Urothelium cell line (cell line): ENCODE data around the gene PSD4.

ENCODE experiments used
- DNase-seq: peaks from one replicate; pipeline ENCODE4 v3.0.0; 2011; ENCODE audit warnings: low spot score, mixed read lengths
- FAIRE-seq: peaks from 2 replicates; lab custom pipeline; 2011; peaks lifted over from hg19 to GRCh38; lab: Jason Lieb, UNC

Gene PSD4

DNA sequence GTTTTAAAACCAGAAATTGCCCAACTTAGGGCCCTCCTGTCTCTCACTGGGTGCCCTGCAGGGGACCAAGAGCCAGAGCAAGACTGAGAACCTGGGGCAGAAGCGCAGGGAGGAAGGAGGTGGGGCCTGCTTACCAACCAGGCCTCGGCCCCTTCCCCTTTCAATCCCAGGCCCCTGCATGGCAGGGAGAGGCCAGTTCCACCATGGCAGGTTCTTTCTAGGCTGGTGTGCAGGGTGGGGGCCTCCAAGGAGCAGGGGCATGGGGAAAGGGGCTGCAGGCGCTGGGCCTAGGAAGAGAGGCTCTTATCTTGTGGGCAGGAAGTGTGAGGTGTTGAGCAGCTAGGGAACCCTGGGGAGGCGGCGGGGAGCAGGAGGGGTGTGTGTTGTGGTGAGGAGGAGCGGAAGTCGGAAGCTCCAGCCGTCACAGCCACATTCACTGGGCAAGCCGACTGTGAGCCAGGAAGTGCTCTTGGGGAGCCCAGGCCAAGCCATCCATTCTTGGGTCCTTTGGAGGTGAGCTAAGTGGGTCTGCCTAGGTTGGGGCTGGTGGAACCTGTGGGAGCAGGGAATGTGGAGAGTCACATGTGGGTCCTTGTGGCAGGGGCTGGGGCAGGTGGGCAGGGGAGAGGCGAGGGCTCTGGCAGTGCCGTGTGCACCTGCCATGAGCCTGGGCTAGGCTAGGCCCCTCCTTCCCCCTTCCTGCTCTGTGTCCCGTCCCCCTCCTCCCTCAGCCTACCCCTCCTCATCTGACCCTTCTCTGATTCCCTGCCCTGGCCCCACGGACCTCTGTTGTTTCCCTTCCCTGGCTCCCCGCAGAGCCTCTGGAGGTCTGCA is at the start of gene PSD4:
PSD4 (plus strand) TSS at position 430 of the 834 bp plus-strand sequence. CDS start 8,486 bp downstream, outside the sequence.
- DNase-seq (no peak), FAIRE-seq (no peak)

DNA sequence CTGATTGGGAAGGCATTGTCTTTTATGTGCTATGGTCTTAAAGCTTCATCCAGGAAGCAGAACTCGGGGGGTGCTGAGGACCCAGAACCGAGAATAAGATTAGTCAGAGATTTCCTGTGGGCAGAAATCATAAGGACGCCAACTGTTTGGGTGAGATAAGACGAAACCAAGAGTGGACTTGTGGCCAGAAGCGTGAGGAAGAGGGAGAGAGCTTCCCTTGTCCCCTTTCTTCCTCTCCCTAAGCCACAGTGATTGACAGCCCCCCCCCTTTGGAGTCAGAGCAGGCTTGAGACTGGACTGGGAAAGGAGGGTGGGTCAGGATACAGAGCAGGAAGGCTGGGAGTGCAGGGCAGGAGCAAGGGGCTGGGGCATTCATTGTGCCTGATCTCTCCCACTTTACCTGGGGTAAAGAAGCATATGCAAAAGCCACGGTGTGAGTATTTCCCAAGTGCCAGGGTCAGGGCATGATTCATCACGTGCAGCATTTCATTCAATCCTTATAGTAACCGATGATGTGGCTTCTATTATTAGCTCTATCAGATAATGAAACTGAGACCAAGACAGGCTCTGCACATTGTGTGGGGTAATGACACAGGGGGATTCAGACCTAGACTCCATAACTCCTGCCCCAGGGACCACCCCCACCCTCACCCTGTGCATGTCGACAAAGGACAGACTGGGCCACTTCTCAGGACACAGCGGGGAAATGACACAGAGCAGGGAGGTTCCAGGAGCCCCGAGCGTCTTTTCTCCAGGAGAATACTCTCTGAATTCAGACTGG is 49.4 kb upstream of the PSD4 start:
- no peak for FAIRE-seq
- DNase-seq, result peak; percentile 58

DNA sequence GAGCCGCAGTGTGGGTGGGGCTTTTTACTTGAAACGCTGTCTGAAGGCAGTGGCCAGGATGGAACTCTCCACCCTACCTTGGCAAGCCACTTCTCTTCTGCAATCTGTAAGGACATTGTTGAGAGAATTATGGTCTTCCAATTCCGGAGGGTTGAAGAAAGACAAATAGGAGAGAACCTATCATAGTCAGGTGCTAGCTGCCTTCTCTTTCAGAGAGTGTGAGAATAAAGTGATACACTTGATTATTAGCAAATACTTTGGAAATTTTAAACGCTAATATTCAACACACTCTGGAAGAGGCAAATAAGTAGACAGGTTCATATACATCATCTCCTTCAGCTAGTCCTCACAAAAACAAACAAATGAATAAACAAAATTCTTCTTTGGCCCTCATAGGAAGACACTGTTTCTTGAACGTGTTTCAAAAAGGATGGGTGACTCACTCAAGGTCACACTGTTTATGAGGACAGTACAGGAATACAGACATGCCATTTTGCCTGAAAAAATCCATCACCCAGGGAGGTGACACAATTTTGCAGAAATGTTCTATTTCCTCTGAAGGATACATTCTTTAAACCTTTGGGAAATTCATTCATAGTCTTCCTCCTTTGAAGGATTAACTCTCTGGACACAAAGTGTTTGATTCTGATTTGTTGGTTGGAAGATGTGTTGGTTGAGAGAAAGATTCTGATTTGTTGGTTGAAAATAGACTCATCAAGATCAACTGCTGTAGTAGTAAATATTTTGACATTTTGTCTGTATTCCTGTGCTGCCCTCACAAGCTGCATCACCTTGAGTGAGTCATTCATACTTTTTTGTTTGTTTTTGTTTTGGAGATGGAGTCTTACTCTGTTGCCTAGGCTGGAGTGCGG is 48.6 kb upstream of the PSD4 start:
- FAIRE-seq (no peak), DNase-seq (no peak)

DNA sequence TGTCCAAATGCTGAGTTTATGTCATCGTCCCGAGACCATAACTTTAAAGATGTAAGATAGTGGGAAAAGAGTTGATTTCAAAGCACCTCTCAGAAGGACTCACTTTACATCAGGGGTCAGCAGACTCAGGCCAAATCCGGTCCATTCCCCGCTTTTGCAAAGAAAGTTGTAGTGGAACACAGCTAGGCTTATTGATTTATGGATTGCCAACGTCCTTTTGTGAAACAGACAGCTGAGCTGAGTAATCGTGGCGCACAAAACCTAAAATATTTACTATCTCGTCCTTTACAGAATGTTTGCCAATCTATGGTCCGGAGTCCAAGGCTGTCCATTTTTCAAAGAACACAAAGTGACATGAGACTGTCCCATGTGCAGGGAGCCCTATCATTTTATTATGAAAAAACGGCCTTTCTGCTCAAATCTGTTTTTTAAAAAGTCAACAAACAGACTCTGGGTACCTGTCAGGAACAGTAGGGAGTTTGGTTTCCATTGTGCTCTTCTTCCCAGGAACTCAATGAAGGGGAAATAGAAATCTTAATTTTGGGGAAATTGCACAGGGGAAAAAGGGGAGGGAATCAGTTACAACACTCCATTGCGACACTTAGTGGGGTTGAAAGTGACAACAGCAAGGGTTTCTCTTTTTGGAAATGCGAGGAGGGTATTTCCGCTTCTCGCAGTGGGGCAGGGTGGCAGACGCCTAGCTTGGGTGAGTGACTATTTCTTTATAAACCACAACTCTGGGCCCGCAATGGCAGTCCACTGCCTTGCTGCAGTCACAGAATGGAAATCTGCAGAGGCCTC is 46.7 kb upstream of the PSD4 start, which contains the start of gene IL1RN:
IL1RN (plus strand) TSS at position 754 of the 801 bp plus-strand sequence; CDS start at position 781, 27 bp downstream.
- DNase-seq (no peak), FAIRE-seq (no peak)

DNA sequence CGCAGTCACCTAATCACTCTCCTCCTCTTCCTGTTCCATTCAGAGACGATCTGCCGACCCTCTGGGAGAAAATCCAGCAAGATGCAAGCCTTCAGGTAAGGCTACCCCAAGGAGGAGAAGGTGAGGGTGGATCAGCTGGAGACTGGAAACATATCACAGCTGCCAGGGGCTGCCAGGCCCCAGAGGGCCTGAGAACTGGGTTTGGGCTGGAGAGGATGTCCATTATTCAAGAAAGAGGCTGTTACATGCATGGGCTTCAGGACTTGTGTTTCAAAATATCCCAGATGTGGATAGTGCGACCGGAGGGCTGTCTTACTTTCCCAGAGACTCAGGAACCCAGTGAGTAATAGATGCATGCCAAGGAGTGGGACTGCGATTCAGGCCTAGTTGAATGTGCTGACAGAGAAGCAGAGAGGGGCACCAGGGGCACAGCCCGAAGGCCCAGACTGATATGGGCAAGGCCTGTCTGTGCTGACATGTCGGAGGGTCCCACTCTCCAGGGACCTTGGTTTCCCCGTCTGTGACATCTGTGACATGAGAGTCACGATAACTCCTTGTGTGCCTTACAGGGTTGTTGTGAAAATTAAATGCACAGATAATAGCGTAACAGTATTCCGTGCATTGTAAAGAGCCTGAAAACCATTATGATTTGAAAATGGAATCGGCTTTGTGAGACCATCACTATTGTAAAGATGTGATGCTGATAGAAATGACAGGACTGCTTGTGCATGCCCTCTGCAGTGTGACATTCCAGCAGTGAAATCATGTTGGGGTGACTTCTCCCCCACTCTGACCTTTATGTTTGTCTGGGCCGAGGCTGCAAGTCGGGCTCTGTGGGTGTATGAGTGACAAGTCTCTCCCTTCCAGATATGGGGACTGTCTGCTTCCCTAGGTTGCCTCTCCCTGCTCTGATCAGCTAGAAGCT is 45.9 kb upstream of the PSD4 start:
- FAIRE-seq, result no peak

DNA sequence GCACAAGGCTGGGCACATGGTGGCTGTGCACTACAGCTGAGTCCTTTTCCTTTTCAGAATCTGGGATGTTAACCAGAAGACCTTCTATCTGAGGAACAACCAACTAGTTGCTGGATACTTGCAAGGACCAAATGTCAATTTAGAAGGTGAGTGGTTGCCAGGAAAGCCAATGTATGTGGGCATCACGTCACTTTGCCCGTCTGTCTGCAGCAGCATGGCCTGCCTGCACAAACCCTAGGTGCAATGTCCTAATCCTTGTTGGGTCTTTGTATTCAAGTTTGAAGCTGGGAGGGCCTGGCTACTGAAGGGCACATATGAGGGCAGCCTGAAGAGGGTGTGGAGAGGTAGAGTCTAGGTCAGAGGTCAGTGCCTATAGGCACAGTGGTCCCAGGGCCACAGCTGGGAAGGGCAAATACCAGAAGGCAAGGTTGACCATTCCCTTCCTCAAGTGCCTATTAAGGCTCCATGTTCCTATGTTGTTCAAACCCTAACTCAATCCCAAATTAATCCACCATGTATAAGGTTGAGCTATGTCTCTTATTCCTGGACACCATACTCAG is 44.2 kb upstream of the PSD4 start:
- peak; percentile 68 for FAIRE-seq
- DNase-seq, result no peak

More for the DNA sequence above, 45.9 kb upstream of the PSD4 start:
- no peak for DNase-seq

DNA sequence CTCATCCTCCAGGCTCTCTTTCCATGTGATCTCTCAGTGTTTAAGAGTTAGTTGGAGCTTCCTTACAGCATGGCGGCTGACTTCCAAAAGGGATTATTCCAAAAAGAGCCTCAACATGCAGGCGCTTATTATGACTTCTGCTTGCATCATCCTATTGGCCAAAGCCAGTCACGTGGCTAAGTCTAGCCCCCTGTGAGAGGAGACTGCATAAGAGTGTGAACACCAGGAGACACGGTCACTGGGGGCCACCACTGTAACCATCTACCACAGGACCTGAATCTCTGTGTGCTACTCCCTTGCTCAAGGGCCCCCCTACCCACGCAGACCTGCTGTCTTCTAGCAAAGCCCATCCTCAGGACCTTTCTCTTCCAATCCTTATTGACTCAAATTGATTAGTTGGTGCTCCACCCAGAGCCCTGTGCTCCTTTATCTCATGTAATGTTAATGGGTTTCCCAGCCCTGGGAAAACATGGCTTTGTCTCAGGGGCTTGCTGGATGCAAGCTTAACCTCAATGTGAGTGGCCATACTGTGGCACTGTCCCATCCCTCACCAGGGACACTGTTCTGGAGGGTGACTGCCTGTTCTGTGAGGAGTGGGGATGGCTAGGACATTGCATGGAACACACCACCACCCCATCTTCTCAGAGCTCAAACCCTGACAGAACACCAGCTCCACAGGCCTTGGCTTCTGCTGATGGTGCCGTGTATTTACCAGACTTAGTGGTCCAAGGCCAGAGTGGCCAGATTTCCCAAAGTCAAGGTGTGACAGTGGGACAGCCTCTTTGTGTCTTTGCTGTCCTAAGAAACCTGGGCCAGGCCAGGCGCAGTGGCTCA is 42.2 kb upstream of the PSD4 start:
- DNase-seq (no peak), FAIRE-seq (peak; percentile 82)

DNA sequence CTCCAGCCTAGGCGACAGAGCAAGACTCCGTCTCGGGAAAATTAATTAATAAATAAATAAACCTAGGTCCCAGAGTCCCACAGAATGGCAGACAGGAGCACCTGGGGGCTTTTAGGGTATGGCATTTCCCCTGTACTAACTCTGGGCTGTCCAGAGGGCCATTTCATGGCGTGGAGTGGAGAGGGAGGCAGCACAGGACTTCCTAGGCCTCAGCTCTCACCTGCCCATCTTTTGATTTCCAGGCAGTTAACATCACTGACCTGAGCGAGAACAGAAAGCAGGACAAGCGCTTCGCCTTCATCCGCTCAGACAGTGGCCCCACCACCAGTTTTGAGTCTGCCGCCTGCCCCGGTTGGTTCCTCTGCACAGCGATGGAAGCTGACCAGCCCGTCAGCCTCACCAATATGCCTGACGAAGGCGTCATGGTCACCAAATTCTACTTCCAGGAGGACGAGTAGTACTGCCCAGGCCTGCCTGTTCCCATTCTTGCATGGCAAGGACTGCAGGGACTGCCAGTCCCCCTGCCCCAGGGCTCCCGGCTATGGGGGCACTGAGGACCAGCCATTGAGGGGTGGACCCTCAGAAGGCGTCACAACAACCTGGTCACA is 41.3 kb upstream of the PSD4 start:
- FAIRE-seq (no peak), DNase-seq (no peak)

DNA sequence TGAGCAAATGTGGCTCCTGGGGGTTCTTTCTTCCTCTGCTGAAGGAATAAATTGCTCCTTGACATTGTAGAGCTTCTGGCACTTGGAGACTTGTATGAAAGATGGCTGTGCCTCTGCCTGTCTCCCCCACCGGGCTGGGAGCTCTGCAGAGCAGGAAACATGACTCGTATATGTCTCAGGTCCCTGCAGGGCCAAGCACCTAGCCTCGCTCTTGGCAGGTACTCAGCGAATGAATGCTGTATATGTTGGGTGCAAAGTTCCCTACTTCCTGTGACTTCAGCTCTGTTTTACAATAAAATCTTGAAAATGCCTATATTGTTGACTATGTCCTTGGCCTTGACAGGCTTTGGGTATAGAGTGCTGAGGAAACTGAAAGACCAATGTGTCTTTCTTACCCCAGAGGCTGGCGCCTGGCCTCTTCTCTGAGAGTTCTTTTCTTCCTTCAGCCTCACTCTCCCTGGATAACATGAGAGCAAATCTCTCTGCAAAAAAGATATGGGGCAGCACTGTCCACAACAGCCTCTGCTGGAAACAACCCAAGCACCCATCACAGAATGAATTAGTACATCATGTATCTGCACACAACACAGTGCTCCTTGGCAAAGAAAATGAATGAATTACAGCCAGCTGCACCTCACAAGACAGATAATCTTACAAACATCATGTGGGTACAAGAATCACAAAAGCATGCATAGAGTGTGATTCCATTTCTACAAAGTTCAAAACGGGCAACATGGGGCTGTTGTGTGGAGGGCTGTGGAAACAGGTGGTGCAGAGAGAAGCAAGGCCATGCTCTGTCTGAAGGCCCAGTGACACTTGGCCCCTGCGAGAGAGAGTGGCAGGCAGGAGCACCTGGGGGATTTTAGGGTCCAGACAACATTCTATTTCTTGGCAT is 39.8 kb upstream of the PSD4 start:
- FAIRE-seq, result no peak
- no peak for DNase-seq

DNA sequence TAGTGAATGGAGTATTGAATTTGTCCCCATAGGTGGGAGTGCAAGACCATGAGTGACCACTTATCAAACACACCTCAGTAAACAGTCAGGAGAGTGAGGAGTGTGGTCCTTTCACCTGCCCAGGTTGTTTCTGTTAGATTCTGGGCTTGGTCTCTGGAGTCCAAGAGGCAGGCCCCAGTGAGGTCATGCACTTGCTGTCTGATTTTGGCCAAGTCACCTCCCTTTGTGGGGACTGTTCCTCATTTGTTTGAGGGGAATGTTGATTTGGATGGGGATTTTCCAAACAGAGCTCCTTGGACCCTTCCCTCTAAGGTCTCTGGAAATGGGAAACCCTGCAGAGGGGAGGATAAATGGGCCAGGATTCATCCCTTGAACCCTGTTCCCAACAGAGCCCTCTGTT is 39.1 kb upstream of the PSD4 start:
- no peak for DNase-seq

DNA sequence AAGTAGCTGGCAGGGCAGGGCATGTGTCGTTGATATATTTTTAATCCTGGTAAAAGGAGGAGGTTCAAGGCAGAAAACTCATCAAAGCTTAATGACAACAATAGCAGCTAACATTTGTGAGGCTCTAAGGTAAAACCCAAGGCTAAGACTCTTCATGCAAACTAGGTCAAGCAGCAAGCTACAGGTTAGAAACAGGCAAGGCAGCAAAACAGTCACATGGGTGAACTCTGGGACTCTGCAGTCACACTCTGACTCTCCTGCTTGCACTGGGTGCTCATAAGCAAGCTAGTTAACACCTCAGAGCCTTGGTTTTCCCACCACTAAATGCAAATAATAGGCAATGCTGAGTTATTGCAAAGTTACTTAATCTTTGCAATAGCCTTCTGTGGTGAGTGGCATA is 38.5 kb upstream of the PSD4 start:
- no peak for FAIRE-seq
- no peak for DNase-seq

More for the DNA sequence above, 39.1 kb upstream of the PSD4 start:
- no peak for FAIRE-seq

DNA sequence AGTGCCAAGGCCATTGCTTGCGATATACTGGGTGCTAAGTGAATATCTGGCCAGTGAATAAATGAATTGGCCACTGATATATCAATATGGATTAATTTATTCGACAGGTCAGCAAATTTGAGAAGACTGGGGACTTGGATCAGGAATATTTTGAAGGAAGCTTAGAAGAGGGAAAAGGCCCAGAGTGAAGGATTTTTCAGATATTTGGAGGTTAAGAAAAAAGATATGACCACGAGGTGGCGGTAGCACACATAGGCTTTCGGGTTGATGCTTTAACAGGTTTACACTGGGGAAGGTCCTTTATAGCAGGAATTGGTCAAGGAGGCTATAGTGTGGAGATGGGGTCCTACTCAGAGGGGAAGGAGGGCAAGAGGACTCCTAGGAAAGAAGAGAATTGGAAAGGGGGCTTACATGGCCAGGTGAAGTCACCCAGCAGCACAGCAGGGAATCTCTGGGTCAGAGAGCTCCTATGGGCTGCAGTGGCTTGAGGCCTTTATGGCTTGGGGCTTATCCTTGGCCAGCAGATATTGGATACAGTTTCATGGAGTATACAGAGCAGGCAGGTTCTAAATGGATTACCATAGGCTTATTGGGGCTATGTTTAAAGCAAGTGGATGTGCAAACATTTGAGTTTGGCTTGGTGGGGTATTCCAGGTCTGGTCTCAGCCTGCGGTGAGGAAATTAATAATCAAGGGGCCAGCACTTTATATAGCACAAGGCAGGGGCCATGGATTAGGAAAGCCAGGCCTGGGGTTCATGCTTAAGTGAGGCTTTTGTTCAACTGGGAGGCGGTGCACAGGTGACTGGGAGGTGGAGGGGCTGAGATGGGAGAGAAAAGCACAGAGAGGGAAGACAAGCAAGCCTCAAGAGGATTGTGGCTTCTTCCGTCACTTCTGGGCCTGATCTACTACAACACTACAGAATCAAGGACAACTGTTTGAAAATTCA is 36.7 kb upstream of the PSD4 start:
- FAIRE-seq, result no peak
- peak; percentile 63 for DNase-seq

DNA sequence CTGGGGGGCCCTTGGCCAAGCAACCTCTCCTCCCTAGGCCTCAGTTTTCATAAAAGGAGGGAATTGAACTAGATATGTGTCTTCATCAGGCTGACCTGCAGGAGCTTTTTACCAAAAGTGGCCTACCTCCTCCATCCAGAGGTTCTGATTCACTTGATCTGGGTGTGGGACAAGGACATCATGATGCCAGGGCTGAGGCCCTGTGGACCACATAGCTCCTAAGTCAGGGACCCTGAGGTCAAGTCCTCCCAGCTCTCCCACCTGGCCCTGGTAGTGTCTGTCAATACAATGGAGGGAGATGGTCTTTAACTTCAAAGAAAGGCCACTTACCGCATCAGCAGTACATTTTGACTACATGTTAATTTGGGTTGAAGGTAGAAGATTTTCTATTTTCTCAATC is 35.9 kb upstream of the PSD4 start:
- no peak for DNase-seq
- FAIRE-seq, result no peak

DNA sequence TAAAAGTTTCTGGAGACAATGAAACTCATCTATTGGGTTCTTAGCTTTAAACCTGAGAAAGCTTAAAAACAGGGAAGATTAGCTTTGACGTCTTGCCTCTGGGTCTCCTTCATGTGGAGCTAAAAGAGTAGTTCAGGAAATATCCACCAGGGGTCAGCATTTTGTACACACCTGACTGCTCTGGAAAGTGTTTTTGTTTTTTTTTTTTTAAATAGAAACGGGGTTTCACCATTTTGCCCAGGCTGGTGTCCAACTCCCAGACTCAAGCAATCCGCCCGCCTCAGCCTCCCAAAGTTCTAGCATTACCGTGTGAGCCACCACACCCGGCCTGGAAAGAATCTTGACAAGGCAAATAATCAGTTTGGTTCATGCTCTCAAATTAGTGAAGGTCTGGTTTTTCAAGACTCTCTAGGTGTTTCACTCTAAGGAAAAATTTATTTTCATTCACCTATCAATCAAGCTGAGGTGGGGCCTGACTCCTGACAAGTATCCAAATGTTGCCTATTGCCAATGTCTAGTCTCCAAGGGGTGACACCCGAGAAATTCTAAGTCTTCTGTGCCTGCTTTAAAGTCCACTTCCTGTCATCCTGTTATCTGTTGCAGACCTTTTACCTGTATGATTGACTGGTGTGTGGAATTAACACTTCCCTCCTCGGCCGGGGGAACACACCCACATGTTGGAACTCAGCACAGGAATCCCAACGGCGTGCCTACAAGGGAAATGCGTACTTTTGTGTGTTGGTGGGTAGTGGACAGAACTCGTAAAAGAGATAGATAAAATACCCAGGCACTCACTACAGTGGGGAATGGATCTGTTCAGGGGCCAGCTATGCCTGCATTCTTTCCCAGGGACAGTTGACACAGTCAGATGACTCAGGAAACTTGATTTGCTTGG is 35.1 kb upstream of the PSD4 start:
- peak; percentile 79 for DNase-seq
- peak; percentile 82 for FAIRE-seq
